HUDEP-2 (cell line): ENCODE results near the gene ZNF396.

Experiments used
- DNase-seq, 76 experiments: peaks; one replicate each; lab custom pipeline; 2025; ENCODE audit not compliant: unreplicated experiment in 76 of 76; lab: John Stamatoyannopoulos, UW

The ZNF396 gene

GRCh38 chr18:35386600-35387100 is 9.5 kb upstream of the ZNF396 start:
- peak in 59 of 76 experiments; percentile 0 to 81 (median 32) for DNase-seq

GRCh38 chr18:35383136-35383535 is 6.0 kb upstream of the ZNF396 start:
- DNase-seq, result no peak

- no peak for DNase-seq
These were observed 2.3 kb upstream of the ZNF396 start for GRCh38 chr18:35379421-35379820.

- no peak for DNase-seq
These were observed 1.4 kb upstream of the ZNF396 start for GRCh38 chr18:35378574-35378896.

- DNase-seq, result no peak
These were observed 887 bp upstream of the ZNF396 start for GRCh38 chr18:35377875-35378573.

GRCh38 chr18:35376393-35376741 is 770 bp downstream of the ZNF396 start:
- DNase-seq, result peak in 5 of 76 experiments; percentile 2 to 44 (median 10)

GRCh38 chr18:35374708-35375107 is 2.4 kb downstream of the ZNF396 start:
- no peak for DNase-seq

GRCh38 chr18:35371412-35372195 is 5.5 kb downstream of the ZNF396 start:
- no peak for DNase-seq

- DNase-seq, result no peak
These were observed 8.0 kb downstream of the ZNF396 start for GRCh38 chr18:35369126-35369525.

GRCh38 chr18:35368595-35368994 is 8.5 kb downstream of the ZNF396 start:
- DNase-seq, result no peak

GRCh38 chr18:35362531-35362930 is 14.6 kb downstream of the ZNF396 start:
- DNase-seq, result no peak

GRCh38 chr18:35361570-35362321 is 15.4 kb downstream of the ZNF396 start:
- no peak for DNase-seq

GRCh38 chr18:35355140-35355618 is 22.0 kb downstream of the ZNF396 start:
- DNase-seq, result peak in 69 of 76 experiments; percentile 4 to 81 (median 39)

GRCh38 chr18:35352778-35353177 is 24.4 kb downstream of the ZNF396 start:
- no peak for DNase-seq

GRCh38 chr18:35352283-35352682 is 24.9 kb downstream of the ZNF396 start:
- no peak for DNase-seq

GRCh38 chr18:35348001-35348400 is 29.1 kb downstream of the ZNF396 start:
- no peak for DNase-seq

- no peak for DNase-seq
These were observed 31.2 kb downstream of the ZNF396 start for GRCh38 chr18:35345950-35346349.

GRCh38 chr18:35345460-35345921 is 31.6 kb downstream of the ZNF396 start:
- no peak for DNase-seq

- no peak for DNase-seq
These were observed 32.2 kb downstream of the ZNF396 start for GRCh38 chr18:35344736-35345459.

- peak; percentile 21 to 98 (median 88) for DNase-seq
These were observed 33.0 kb downstream of the ZNF396 start, which contains the start of gene ZNF24 for GRCh38 chr18:35343936-35344735. TSS of gene ZNF24 (minus strand) at chr18:35344420. CDS start at chr18:35340650, 3,770 bp downstream.
